ENCODE data around the gene PPP1R14C. TPM values are rescaled to one million over a fixed set of nuclear protein-coding genes. Genes with fewer than 3 reads are reported as not detected.

Gene PPP1R14C
- total RNA-seq, 3 donors from 2014 or later = 3.3 to 5.6 TPM; not detected in 1

DNA sequence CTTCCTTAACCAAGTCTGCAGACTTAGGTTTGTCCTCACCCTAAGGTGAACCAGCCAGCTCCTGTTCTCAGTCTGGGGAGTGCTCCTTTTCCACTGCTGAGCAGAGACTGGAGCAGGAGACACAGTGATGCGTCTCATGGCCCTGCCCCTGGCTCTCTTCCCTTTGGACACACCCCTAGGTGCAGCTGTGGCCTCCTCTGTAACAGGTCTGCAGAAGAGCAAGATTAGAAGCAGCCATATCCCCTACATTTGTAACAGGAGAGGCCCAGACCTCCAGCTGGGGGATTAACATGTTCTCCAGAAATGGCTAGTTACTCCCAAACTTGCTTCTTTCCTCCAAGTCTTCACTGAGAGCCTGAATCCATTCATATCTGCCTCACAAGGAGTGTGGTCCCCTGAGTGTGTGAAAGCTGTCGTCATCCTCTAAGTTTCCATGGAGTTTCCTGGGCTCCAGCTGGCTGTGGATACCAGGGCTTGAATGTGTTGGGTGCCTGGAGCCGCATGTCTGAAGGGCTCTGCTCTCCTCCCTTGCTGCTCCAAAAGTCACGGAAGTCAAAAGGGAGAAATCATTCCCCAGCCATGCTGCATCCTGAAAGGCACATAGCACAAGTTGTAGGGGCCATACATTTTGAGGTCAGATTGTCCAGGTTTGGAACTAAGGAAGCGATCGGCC, 57.7 kb downstream of the PPP1R14C start:
- intact Hi-C loops (cut with DNase I; ENCODE audit: low total_unique reads) = no loop called here
- no peak overlapping the region for H3K4me3 ChIP-seq
- TF ChIP-seq, protein P1, sequence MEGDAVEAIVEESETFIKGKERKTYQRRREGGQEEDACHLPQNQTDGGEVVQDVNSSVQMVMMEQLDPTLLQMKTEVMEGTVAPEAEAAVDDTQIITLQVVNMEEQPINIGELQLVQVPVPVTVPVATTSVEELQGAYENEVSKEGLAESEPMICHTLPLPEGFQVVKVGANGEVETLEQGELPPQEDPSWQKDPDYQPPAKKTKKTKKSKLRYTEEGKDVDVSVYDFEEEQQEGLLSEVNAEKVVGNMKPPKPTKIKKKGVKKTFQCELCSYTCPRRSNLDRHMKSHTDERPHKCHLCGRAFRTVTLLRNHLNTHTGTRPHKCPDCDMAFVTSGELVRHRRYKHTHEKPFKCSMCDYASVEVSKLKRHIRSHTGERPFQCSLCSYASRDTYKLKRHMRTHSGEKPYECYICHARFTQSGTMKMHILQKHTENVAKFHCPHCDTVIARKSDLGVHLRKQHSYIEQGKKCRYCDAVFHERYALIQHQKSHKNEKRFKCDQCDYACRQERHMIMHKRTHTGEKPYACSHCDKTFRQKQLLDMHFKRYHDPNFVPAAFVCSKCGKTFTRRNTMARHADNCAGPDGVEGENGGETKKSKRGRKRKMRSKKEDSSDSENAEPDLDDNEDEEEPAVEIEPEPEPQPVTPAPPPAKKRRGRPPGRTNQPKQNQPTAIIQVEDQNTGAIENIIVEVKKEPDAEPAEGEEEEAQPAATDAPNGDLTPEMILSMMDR (IDR thresholded peaks at IDR 0.05) = no peak
- TF ChIP-seq POLR2A (IDR thresholded peaks at IDR 0.05) (no peak), POLR2AphosphoS5 (IDR thresholded peaks at IDR 0.05) (no peak)

DNA sequence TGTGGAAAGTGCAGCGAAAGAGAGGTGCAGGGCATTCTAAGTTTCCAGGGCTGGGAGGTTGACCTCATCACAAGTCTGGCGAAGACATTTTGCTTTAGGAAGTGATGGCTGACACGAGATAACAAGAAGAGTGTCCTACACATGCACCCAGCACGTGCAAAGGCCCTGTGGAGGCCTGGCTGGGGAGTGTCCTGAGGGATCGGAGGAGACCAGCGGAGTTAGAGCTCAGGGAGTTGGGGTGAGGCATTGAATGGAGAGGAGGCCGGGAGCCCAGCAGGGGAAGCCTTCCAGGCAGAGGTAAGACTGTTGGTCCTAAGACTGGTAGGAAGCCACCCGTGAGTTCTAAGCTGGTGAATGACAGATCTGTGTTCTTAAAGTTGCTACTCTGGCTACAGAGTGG, 58.4 kb downstream of the PPP1R14C start:
- intact Hi-C loops (cut with DNase I; ENCODE audit: low total_unique reads) = no loop called here

More for the DNA sequence above, 57.7 kb downstream of the PPP1R14C start:
- no peaks in the 10 kb centered on the region for H3K4me1 ChIP-seq
- H3K27ac ChIP-seq = no peak overlapping the region
- no peaks in the 10 kb centered on the region for H3K27me3 ChIP-seq
- H3K9me3 ChIP-seq = no peaks in the 10 kb centered on the region
- DNase-seq (ENCODE audit: low spot score in 2 of 2) = no peak
- H3K36me3 ChIP-seq = no peaks in the 10 kb centered on the region

DNA sequence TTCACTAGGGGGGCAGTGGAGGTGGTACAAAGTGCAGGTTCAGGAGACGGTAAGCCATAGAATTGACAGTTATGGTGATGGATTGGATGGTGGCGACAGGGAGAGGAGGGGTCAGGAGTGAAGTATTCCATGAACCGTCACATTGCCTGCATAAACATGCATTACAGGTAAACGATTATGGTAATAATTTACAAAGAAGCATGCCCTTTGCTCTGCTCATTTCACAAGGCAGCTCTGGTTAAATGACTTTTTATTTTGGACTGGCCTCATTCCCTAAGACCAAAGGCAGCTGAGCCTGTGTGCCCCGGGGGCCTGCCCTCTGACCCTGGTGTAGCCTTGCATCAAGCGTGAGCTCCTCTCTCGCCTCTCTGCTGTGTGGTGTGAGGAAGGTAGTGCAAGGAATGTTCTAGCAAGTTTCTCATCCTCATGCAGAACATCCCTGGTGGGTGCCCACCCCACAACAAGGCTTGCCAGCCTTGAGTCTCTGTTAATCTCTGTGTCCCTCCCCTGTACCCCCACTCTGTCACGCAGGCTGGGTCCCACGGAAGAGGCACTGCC, 59.0 kb downstream of the PPP1R14C start:
- H3K27me3 ChIP-seq = no peaks in the 10 kb centered on the region
- no peaks in the 10 kb centered on the region for H3K36me3 ChIP-seq
- H3K4me1 ChIP-seq = no peaks in the 10 kb centered on the region
- H3K4me3 ChIP-seq = no peak overlapping the region
- no peak for DNase-seq (ENCODE audit: low spot score in 2 of 2)
- intact Hi-C loops (cut with DNase I; ENCODE audit: low total_unique reads) = no loop called here
- no peak overlapping the region for H3K27ac ChIP-seq
- no peak for TF ChIP-seq POLR2A (IDR thresholded peaks at IDR 0.05)
- H3K9me3 ChIP-seq = no peaks in the 10 kb centered on the region

More for the DNA sequence above, 58.4 kb downstream of the PPP1R14C start:
- no peak overlapping the region for H3K27ac ChIP-seq
- no peak for TF ChIP-seq POLR2A (IDR thresholded peaks at IDR 0.05)
- H3K9me3 ChIP-seq = no peaks in the 10 kb centered on the region
- no peak for DNase-seq (ENCODE audit: low spot score in 2 of 2)
- H3K4me3 ChIP-seq = no peak overlapping the region
- H3K36me3 ChIP-seq = no peaks in the 10 kb centered on the region
- no peaks in the 10 kb centered on the region for H3K4me1 ChIP-seq
- H3K27me3 ChIP-seq = no peaks in the 10 kb centered on the region

DNA sequence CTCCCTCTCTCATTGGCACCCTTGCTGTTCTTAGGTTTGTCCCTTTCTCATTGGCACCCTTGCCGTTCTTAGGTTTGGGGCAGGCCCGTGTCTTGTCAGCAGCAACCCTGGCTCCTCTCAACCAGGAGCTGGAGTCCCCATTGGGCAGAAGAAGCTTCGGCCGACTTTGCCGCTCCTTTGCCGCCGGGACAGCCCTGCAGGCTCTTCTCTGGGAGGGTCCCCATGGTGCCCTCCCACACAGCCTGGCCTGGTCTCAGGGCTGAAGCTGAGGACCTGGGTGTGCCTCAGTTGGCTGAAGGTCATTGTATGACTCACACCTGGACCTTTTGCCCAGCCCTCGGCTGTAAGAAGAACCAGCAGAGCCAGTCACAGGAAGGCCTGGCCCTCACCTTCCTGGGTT, 59.6 kb downstream of the PPP1R14C start:
- no peak for TF ChIP-seq POLR2A (IDR thresholded peaks at IDR 0.05)
- TF ChIP-seq, protein P1 (IDR thresholded peaks at IDR 0.05) = no peak
- no peak for TF ChIP-seq POLR2AphosphoS5 (IDR thresholded peaks at IDR 0.05)
- no peaks in the 10 kb centered on the region for H3K27me3 ChIP-seq
- intact Hi-C loops (cut with DNase I; ENCODE audit: low total_unique reads) = no loop called here
- H3K4me3 ChIP-seq = no peak overlapping the region
- no peak for DNase-seq (ENCODE audit: low spot score in 2 of 2)
- no peaks in the 10 kb centered on the region for H3K4me1 ChIP-seq
- H3K36me3 ChIP-seq = no peaks in the 10 kb centered on the region
- no peak overlapping the region for H3K27ac ChIP-seq
- H3K9me3 ChIP-seq = no peaks in the 10 kb centered on the region

DNA sequence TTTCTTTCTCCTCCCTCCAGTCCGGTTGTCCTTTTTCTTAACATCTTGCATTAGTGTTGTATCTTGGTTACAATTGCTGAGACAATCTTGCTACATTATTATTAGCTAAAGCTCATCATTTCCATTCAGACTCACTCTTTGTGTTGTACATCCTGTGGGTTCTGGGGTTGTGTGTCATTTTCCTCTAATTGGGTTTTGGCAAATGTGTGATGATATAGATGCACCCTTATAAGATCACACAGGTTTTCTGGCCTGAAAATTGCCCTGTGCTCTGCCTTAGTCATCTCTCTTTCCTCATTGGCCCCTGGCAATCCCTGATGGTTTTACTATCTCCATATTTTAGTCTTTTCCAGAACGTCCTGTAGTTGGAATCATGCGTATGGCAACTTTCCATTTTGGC, 60.1 kb downstream of the PPP1R14C start:
- no peaks in the 10 kb centered on the region for H3K36me3 ChIP-seq
- no peak for DNase-seq (ENCODE audit: low spot score in 2 of 2)
- TF ChIP-seq, protein P1 (IDR thresholded peaks at IDR 0.05) = no peak
- TF ChIP-seq POLR2AphosphoS5 (IDR thresholded peaks at IDR 0.05) (no peak), POLR2A (IDR thresholded peaks at IDR 0.05) (no peak)

DNA sequence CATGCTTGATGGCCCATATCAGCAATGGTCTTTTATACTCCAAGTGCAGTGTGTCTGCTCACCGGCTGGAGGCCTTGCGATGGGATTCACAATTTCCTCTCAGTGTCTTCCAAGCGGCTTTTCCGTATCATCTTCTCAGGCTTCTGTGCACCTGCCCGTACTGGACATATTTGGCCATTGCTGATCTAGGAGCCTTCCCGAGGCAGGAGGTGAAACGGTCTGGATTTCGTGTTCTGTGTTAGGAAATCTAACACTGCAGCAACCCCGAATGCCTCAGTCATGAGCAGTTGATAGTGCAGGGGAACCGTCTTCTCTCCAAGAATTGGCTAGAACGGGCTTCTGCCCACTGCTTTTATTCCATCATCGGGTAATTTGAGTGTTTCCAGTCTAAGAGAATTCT, 60.5 kb downstream of the PPP1R14C start:
- Histone ChIP-seq H3K27ac (no peak overlapping the region), H3K36me3 (no peaks in the 10 kb centered on the region), H3K9me3 (no peaks in the 10 kb centered on the region), H3K27me3 (no peaks in the 10 kb centered on the region), H3K4me1 (no peaks in the 10 kb centered on the region), H3K4me3 (no peak overlapping the region)
- TF ChIP-seq POLR2A (IDR thresholded peaks at IDR 0.05) (no peak), POLR2AphosphoS5 (IDR thresholded peaks at IDR 0.05) (no peak)
- TF ChIP-seq, protein P1 (IDR thresholded peaks at IDR 0.05) = no peak
- intact Hi-C loops (cut with DNase I; ENCODE audit: low total_unique reads) = no loop called here
- no peak for DNase-seq (ENCODE audit: low spot score in 2 of 2)

More for the DNA sequence above, 60.1 kb downstream of the PPP1R14C start:
- no peak overlapping the region for H3K27ac ChIP-seq
- intact Hi-C loops (cut with DNase I; ENCODE audit: low total_unique reads) = no loop called here
- no peak overlapping the region for H3K4me3 ChIP-seq
- no peaks in the 10 kb centered on the region for H3K4me1 ChIP-seq
- H3K9me3 ChIP-seq = no peaks in the 10 kb centered on the region
- no peaks in the 10 kb centered on the region for H3K27me3 ChIP-seq

Measured in breast epithelium (tissue), 4 donors.